CD4-positive, alpha-beta T cell treated with Interleukin-15 for 4 hours (primary cell): Measurements from ENCODE around the gene TBCB.

Source experiments
- DNase-seq: peaks from one replicate; pipeline ENCODE4 v3.0.0-alpha.2; 2020; ENCODE audit warnings: low spot score

The TBCB gene

DNA sequence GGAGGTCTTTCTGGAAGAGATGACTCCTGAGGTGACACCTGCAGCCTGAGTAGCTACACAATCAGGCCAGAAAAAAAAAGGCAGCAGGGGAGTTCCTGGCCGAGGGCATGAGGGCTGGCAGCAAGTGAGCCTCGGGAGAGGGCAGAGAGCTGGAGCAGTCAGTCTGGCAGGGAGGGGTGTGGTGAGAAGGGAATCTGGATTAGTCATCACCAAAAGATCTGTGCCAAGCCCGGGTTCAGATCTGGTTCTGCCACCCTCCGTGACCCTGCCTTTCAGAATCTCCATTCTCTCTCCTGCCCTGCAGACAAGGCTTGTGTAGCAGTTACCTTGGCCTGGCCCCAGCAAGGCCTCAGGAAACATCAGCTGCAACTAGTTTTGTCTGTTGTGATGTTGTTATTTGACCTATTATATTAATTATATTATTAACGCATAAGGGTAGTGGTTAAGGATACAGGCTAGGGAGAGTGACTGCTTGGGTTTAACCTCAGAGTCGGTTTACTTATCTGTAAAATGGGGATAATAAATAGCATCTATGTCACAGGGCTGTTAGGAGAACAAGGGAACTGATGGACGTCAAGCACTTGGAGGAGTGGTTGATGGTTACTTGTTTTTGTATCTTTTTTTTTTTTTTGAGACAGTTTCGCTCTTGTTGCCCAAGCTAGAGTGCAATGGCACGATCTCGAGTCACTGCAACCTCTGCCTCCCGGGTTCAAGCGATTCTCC lies 21.9 kb downstream of the TBCB start:
- peak; percentile 18 for DNase-seq

DNA sequence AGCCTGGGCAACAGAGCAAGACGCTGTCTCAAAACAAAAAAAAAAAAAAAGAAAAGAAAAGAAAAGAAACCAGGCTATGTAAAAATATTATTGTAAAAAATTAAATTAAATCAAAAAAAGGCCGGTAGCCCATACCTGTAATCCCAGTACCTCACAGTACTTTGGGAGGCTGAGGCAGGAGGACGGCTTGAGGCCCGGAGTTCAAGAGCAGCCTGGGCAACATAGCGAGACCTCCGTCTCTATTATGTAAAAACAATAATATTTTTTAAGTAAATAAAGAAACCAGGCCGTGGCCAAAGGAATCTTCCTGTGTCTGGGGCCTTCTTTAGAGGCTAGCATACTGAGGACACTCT lies 23.8 kb downstream of the TBCB start:
- DNase-seq, result no peak

DNA sequence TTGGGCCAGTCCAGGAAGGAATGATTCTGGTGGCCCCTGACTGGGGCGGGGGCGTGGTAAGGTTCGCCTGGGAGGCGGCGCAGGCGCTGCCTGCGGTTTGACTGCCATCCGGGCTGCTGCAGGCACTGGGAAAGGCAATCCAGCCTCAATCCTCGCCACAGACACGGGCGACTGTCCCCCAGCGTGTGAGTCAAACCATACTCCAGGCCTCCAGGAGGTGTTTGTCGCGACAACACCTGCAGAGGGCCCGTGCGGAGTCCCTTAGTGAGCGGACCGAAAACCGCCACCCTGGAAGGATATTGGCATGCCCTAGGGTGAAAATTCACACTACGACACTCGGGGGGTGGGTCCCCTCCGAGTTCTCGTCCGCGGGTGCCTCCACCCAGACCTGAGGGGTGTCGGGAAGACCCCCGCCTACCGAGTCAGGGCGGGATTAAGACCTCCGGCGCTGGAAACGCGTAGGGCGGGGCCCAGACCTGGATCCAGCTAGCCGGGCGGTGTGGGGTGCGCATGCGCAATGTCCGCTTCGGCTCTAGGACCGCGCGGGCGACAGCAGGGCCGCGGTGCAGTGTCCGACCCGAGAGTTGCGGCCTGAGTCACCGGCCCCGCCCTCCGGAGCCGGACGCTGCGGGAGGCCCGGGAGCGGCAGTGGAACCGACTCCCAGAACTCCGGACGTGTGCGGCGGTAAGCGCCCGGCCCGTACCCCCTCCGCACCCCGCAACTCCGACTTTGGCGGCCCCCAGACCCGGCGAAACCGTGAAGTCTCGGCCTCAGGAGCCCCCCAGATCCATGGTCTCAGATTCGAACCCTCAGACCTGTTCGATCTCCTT lies 24.4 kb downstream of the TBCB start, which contains the start of gene CAPNS1:
TSS of gene CAPNS1 (plus strand) at position 594 of the 831 bp plus-strand sequence. CDS start 946 bp downstream, outside the sequence.
- DNase-seq, result peak; percentile 93

DNA sequence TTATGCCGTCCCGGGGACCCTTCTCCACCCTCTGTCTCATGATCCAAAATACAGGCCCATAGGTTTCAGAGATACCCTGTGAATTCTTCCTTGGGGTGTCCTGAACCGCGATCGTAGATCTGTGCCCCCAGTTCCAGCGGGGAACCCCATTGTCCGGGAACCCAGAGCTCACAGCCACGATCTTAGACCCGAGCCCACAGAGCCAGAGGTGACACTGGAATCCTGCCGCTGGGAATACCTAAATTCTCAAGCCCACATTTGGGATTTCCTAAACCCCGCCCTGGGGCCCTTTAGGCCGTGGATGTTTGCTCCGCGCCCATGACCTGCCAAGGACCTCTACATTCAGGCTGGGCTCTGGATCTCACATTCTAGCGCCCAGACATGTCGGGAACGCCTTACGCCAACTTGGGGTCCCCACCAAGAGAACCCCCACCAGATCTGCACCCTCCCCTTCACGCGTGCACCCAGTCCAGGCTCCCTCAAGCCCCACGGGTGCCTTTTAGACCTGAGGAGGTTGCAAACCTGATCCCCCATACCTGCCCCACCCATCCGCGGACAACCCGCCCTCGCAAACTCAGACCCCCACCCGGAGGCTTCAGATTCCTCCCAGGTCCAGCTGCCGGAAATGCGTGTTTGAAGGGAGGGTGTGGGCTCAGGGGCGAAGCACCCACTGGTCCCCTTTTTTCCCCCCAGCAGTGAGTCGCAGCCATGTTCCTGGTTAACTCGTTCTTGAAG lies 25.2 kb downstream of the TBCB start:
- peak; percentile 10 for DNase-seq

DNA sequence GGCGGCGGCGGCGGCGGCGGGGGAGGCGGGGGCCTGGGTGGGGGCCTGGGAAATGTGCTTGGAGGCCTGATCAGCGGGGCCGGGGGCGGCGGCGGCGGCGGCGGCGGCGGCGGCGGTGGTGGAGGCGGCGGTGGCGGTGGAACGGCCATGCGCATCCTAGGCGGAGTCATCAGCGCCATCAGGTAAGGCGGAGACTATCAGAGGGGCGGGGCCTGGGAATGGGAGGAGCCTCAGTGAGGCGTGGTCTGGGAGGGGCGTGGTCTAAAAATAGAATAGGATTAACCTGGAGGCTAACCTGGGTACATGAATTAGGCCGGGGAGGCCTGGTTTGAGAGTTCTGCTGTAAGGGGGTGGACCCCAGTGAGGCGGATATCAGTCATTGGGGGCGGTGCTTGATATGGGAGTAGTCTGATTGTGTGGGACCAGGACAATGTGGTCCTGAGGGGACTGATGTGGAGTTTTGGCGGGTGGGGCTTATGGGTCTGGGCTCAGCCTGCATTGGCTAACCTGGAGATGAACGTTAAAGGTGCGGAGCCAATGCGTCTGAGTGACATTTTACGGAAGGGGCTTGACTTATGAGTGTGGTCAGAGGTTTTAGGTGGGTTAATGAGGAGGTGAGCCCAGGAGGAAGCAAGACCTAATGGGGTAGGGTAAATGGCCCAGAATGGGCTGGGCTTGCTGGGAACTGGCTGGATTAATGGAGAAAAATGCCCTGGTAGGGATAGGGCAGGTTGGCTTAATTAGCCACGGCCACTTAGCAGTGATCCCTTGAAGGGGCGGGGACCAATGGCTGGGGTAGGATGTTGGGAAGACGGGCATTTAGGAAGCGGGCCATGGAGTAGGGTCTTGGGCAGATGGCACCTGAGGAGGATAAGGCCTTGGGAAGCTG lies 26.0 kb downstream of the TBCB start:
- DNase-seq, result peak; percentile 93

DNA sequence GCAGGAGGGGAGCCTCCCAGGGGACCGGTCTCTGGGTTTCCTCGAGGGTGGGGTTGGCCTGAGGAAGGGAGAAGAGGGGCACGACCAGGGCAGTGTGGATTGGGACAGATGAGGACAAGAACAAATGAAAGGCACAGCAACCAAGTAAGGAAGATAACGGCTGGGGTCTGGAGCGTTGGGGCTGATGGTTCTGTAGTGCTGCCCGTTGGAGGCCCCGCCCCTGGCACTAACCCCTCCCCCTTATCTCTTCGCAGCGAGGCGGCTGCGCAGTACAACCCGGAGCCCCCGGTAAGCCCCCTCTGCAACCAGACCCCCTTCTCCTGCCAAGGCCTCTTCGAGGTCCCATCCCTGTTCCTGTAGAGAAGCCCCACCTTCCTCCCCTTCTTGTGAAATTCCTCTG lies 26.8 kb downstream of the TBCB start:
- no peak for DNase-seq

DNA sequence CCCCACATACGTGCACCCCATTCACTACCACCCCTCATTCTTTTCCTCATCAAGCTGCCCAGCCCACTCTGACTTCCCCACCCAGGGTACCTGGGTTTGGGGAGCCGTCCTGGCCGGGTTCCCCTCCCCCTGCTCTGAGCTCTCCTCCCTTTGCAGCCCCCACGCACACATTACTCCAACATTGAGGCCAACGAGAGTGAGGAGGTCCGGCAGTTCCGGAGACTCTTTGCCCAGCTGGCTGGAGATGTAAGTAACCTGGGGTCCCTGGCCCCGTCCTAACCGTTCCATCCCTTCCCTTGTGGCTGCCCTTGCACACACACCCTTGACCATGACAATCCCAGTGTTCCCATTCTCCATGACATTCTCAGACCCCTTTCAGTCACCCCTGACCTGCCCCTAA lies 27.2 kb downstream of the TBCB start:
- no peak for DNase-seq

DNA sequence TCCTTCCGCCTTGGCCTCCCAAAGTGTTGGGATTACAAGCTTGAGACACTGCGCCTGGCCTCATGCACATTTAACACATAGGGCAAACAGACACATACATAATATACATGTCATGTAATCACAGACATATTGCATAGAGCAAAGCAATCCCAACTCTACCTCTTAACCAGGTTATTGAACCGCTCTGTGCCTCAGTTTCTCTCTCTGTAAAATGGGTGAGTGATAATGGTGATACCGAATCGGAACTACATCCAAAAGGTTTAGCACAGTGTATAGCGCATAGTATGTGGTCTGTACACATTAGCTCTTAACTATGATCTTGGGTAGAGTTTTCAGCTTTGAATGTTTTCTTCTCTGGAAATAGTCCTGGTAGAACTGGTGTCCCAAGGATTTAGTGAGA lies 29.4 kb downstream of the TBCB start:
- no peak for DNase-seq

DNA sequence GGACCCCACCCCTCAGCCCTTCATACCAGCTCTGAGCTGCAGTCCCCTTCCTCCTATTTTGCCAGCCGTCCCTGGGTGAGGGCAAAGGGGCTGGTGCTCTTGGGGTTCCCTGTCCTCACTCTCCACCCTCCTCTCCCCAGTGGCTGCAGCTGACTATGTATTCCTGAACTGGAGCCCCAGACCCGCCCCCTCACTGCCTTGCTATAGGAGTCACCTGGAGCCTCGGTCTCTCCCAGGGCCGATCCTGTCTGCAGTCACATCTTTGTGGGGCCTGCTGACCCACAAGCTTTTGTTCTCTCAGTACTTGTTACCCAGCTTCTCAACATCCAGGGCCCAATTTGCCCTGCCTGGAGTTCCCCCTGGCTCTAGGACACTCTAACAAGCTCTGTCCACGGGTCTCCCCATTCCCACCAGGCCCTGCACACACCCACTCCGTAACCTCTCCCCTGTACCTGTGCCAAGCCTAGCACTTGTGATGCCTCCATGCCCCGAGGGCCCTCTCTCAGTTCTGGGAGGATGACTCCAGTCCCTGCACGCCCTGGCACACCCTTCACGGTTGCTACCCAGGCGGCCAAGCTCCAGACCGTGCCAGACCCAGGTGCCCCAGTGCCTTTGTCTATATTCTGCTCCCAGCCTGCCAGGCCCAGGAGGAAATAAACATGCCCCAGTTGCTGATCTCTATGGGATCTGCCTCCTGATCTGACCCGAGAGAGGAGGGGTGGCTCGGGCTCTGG lies 34.6 kb downstream of the TBCB start:
- DNase-seq, result no peak

DNA sequence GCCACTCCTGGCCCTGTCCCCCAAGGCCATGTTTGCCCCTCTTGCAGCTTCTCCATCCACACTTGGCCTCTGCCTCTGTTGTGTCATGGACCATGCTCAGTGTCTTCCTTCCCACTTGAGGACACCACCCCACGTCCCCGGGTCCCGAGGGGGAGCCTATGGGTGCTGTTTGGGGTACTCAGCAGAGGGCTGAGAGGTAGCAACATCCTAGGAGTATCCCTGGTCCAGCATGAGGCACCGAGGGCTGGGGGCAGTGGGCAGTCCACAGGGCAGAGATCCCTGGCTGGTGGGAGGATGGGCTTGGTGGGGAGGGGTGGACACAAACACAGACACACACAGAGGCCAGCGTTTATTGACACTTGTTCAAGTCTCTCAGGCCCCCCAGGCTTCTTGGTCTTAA lies 35.3 kb downstream of the TBCB start:
- no peak for DNase-seq

DNA sequence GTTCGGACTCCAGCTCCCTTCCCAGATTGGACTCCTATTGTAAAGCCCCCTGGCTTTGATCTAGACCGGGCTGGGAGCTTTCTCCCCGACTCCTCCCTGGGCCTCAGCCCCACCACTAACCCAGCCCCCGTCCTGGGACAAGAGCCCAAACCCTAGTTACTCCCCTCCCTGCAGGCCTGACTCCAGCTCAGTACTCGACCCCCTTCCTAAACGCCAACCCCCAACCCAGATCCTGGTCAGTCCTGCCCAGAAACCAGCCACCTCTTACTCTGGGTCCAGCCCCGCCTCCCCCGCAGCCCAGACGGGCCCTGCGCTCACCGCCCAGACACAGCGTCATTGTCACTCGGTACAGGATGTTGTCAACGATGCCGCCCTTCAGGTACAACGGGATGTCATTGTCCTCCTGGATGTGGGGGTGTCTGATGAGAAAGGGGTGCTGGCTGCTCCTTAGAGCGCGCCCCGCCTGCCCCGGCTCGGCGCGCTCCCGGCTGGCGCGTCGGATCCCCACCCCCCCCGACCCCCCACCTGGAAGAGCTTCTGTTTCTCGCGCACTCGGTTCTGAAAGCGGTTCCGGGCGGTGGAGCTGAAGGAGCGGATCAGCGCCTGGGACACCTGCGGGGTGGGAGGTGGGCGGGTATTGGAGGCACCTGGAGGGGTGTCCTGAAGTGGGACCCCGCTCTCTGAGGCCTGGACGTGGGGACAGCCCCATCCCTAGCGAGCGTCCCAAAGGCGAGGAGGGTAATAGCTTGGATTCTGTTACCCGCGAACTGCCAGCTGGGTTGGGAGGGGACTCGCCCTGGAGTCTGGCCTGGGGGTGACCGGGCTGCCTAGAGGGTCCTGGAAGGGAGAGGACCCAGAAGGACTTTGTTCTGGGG lies 36.1 kb downstream of the TBCB start:
- no peak for DNase-seq

DNA sequence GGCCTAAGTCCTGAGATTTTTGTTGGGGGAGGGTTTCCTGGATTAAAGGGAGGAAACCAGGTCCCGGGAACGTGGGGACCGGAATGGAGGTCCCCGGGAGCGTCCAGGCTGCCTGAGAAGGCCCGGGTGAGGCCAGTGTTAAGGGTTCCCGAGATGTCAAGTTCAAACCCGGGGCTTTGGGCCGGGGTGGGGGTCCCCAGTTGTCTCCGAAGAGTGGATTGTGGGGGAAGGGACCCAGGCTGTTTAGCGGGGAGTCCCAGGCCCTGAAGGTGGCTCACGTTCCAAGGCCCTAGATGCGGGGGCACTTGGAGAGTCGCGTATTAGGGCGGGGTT lies 36.7 kb downstream of the TBCB start:
- no peak for DNase-seq

DNA sequence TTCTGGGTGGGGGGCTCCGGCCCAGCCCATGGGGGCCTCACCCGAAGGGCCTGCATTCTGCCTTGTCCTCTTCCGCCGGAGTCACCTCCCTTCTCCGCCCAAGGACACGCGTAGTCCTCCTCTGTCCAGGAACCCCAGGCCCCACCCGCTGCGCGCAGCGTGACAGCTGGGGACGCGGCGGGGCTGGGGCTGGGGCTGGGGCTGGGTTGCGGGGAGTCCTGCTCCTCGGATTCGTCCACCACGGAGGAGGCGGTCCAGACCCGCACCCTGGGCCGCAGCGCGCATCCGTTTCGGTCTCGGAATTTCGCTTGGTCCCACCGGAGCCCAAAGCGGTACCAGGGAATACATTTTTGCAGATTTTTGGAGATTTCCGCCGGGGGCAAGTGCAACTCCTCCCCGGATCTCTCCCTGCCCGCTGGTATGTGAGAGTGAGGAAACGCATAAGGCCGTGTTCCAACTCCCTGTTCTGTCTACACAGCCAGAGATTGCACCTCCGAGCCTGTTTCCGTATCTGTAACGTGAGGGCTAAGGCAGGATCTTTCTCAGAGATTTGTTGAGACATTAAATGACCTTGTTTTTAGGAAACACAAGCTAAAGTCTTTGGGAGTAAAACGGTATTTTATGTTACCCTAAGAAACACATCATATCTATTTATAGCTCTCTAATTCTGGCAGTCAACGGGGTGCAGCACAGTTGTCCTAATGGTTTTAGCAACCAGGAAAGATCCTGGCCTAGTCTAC lies 37.3 kb downstream of the TBCB start, which contains the start of gene COX7A1:
TSS of gene COX7A1 (minus strand) at position 96 of the 740 bp plus-strand sequence. CDS start at position 56, 40 bp downstream.
- DNase-seq, result no peak

DNA sequence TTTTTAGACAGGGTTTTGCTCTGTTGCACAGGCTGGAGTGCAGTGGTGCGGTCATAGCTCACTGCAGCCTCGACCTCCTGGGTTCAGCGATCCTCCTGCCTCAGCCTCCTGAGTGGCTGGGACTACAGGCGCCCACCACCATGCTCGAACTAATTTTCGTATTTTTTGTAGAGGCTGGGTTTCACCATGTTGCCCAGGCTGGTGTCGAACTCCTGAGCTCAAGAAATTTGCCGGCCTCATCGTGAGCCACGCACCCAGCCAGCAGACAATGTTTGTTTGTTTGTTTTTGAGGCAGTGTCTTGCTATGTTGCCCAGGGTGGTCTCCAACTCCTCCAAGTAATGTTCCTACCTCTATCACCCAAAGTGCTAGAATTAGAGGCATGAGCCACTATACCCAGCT lies 37.9 kb downstream of the TBCB start:
- DNase-seq, result no peak

DNA sequence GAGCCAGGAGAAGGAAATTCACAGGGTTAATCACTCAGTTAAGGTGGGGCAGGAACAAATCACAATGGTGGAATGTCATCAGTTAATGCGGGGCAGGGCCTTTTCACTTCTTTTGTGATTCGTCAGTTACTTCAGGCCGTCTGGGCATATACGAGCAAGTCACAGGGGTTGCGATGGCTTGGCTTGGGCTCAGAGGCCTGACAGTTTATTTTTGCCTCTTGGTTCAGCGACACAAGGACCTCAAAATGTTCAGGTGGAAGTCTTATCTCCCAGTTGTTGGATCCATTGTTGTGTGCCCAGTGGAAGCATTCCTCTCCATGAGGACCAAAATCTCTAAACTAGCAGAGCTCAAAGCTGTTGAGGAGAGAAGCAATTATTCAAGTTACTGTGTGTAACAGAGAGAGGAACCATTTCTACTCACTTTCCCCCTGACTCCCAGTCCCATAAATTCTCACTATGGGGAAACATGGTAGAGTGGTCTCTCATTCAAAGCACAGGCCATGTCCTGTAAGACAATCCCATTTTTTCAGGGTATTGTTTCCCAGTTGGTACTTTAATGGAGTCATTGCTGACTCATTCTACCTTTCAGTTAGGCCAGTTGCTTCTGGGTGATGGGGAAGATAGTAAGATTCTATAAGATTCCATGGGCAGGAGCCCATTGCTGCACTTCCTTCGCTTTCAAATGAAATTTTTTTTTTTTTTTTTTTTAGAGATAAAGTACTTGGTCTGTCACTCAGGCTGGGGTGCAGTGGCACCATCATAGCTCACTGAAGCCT lies 45.7 kb downstream of the TBCB start:
- no peak for DNase-seq

DNA sequence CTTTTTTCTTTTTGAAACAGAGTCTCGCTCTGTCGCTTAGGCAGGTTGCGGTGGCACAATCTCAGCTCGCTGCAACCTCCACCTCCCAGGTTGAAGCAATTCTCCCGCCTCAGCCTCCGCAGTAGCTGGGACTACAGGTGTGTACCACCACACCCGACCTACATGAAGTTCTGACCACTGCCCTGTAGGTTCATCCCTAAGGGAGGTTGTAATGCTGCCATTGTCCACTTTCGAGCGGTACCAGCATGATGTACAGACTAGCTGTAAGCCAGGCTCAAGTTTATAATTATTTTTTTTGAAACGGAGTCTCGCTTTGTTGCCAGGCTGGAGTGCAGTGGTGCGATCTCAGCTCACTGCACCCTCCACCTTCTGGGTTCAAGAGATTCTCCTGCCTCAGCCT lies 48.5 kb downstream of the TBCB start:
- DNase-seq, result no peak

DNA sequence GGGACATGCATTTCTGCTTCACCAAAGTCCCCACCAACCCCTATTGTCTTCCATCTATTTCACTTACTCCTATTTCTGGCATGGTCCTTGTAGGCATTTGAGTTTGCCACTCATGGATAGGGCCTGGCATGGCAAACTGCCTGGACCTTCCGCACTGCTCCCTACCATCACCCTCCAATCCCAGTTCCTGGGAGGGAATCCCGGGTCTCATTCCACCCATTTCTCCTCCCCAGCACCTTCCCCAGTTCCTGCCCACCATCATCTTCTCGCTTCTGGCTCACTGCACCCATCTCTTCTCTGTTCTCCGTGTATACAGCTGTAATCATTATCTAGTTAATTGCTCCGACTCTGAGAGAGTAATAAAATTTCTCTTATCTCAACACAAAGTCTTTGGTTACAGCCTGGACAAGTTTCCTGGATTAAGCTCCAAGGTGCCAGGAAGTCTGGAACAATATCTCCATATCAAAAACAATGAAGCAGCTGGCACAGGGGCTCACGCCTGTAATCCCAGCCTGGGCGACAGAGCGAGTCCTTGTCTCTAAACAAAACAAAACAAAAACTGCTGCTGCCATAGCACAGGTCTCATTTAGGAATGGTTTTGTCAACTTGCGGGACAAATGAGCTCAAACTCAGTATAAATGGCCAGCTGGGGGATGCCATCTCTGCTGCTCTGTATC lies 54.0 kb downstream of the TBCB start:
- DNase-seq, result no peak

DNA sequence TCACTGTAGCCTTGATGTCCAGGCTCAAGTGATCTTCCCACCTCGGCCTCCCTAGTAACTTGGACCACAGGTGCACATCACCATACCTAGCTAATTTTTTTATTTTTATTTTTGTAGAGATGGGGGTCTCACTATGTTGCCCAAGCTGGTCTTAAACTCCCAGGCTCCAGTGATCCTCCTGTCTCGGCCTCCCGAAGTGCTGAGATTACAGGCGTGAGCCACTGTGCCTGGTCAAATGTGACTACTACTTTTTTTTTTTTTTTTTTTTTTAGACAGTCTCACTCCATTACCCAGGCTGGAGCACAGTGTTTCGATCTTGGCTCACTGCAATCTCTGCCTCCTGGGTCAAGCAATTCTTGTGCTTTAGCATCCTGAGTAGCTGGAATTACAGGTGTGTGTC lies 57.6 kb downstream of the TBCB start:
- no peak for DNase-seq
